Daoy (cell line): ENCODE measurements around the gene SLC39A5. TPM values are rescaled to one million over a fixed set of nuclear protein-coding genes. Genes with fewer than 3 reads are reported as not detected.
"Not testable (repeated sequence)": the region's sequence is repeated elsewhere in the genome, so short reads cannot be mapped to it uniquely, and the experiment has no call there.

ENCODE experiments used
- DNase-seq: peaks from one replicate; pipeline ENCODE4 v3.0.0-alpha.2; 2015; ENCODE audit warnings: low read depth
- total RNA-seq: library from RNA; depleted of rRNA; stranded (reverse); fragments of >200 nt; shearing (Covaris generic); gene quantifications from 2 replicates; pipeline ENCODE4 v1.2.3, GENCODE V29; 2014; rRNA removed

Gene SLC39A5
- total RNA-seq, 1 experiment from 2014 or later, result 0.11 TPM

GRCh38 chr12:56280849-56281248 is 51.0 kb downstream of the SLC39A5 start:
- no peak for DNase-seq

- DNase-seq, result no peak
These were observed 52.2 kb downstream of the SLC39A5 start for GRCh38 chr12:56282030-56282429.

GRCh38 chr12:56282579-56282978 is 52.7 kb downstream of the SLC39A5 start:
- DNase-seq, result no peak

GRCh38 chr12:56284263-56284662 is 54.4 kb downstream of the SLC39A5 start:
- DNase-seq, result not testable (repeated sequence)

GRCh38 chr12:56286044-56286830 is 56.4 kb downstream of the SLC39A5 start:
- no peak for DNase-seq

Other genes starting within 250 kb of the SLC39A5 start
- gene SUOX, start 232.8 kb upstream of the SLC39A5 start, total RNA-seq, result 13.1 and 13.3 TPM in 2 replicates
- gene IKZF4, start 209.0 kb upstream of the SLC39A5 start, total RNA-seq, result 0.12 and 0.40 TPM in 2 replicates
- 1,984 and 2,181 TPM in 2 replicates for gene RPS26, start 188.1 kb upstream of the SLC39A5 start, total RNA-seq
- gene ERBB3, start 149.9 kb upstream of the SLC39A5 start, total RNA-seq, result 0.63 TPM in 1 of 2 replicates, not detected in the other
- 384 and 456 TPM in 2 replicates for gene PA2G4, start 125.5 kb upstream of the SLC39A5 start, total RNA-seq
- 4,200 and 4,689 TPM in 2 replicates for gene RPL41, start 113.4 kb upstream of the SLC39A5 start, total RNA-seq
- gene ZC3H10, start 111.8 kb upstream of the SLC39A5 start, total RNA-seq, result 2.5 and 3.5 TPM in 2 replicates
- gene ESYT1, start 101.8 kb upstream of the SLC39A5 start, total RNA-seq, result 54.3 and 69.6 TPM in 2 replicates
- gene MYL6B, start 77.5 kb upstream of the SLC39A5 start, total RNA-seq, result 148 and 156 TPM in 2 replicates
- gene MYL6, start 71.7 kb upstream of the SLC39A5 start, total RNA-seq, result 2,203 and 2,674 TPM in 2 replicates
- gene SMARCC2, start 40.6 kb upstream of the SLC39A5 start, total RNA-seq, result 25.6 and 26.1 TPM in 2 replicates
- gene RNF41, start 8.1 kb upstream of the SLC39A5 start, total RNA-seq, result 48.1 and 52.3 TPM in 2 replicates
- gene NABP2, start 5.7 kb upstream of the SLC39A5 start, total RNA-seq, result 77.9 and 78.2 TPM in 2 replicates
- gene ANKRD52, start 28.3 kb downstream of the SLC39A5 start, total RNA-seq, result 9.1 and 9.5 TPM in 2 replicates
- 13.4 and 23.1 TPM in 2 replicates for gene COQ10A, start 36.9 kb downstream of the SLC39A5 start, total RNA-seq
- 95.8 and 112 TPM in 2 replicates for gene CS, start 70.3 kb downstream of the SLC39A5 start, total RNA-seq
- gene CNPY2, start 85.9 kb downstream of the SLC39A5 start, total RNA-seq, result 136 and 177 TPM in 2 replicates
- 18.3 and 19.9 TPM in 2 replicates for gene PAN2, start 103.9 kb downstream of the SLC39A5 start, total RNA-seq
- 1.1 TPM in 1 of 2 replicates, not detected in the other for gene IL23A, start 108.8 kb downstream of the SLC39A5 start, total RNA-seq
- 41.4 and 47.1 TPM in 2 replicates for gene STAT2, start 130.1 kb downstream of the SLC39A5 start, total RNA-seq
- 0.40 TPM in 1 of 2 replicates, not detected in the other for gene APOF, start 132.8 kb downstream of the SLC39A5 start, total RNA-seq
- 10.4 and 14.1 TPM in 2 replicates for gene TIMELESS, start 219.4 kb downstream of the SLC39A5 start, total RNA-seq
- not detected in 2 replicates for gene MIP, start 224.6 kb downstream of the SLC39A5 start, total RNA-seq
- gene SPRYD4, start 238.5 kb downstream of the SLC39A5 start, total RNA-seq, result 2.9 and 3.2 TPM in 2 replicates